Activated T-cell treated with anti-CD3 and anti-CD28 coated beads, Interleukin-2, amount 50 U/mL, for 48 hours (primary cell): Measurements from ENCODE around the gene SULT2B1.
"Not testable (repeated sequence)": the region's sequence is repeated elsewhere in the genome, so short reads cannot be mapped to it uniquely, and the experiment has no call there.

Experiments
- DNase-seq, 2 experiments: peaks; one replicate each; pipeline ENCODE4 v3.0.0-alpha.2; 2020

Gene SULT2B1

DNA sequence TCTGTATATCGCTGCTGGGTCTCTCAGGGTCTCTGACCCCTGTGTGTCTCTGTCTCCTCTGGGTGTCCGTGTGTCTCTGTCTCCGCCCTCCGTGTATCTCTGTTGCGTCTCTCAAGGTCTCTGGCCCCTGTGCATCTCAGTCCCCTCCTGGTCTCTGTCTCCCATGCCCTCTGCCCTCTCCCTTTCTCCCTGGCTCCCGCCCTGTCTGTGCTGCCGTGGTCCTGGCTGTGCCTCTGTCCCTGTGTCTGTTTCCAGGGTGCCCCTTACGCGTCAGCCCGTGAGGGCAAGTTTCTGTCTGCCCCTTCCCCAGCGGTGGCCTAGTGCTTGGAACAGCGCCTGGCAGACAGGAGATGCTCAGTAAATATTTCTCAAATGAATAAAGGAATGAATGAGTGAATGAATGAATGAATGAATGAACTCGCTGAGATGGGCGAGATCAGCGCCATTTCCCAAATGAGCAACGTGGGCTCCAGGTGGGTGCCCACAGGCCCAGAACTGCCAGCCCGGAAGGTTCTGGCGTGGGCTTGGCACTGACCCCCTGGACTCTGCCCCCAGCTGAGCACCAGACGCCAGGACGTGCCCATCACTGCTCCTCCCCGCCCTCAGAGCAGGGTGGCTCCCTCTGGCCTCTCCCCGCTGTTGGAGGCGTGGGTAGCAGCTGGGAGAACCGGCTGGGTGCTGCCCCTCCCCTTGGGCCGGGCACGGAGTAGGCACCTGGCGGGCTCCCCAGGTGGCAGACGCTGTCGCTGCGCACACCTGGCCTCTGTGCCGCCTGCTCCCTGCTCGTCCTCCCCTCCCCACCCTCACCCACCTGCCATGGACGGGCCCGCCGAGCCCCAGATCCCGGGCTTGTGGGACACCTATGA is at the start of gene SULT2B1:
Gene SULT2B1 (plus strand): TSS at position 736 of the 866 bp plus-strand sequence. CDS start 81 bp downstream, at position 817.
- DNase-seq: no peak

DNA sequence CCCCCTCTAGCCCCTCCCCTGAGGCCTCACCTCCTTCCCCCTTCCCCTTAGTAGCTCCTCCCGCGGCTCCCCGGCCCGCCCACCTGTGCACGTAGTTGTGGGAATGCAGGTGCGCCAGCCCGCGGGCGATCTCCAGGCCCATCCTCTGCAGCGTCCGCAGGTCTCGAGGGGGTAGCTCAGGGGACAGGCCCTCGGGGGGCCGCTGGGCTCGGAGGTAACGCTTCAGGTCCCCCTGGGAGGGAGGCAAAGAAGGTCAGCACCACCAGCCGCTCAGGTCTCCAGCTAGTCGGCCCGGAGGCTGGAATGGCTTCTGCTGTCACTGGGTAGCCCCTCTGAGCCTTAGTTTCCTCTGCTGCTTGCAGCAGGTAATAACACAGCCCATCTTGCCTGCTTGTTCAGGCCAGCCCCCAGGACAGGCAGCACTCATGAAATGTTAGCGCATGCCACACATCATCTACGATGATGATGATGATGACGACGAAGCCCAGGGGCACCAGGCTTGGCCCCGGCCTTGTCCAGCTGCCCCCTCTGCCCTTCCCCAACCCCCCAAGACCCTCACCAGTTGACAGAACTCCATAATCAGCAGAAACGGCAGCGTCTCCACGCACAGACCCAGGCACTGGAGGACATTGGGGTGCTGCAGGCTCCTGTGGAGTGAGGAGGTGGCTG is 49.5 kb upstream of the SULT2B1 start:
- DNase-seq: no peak

DNA sequence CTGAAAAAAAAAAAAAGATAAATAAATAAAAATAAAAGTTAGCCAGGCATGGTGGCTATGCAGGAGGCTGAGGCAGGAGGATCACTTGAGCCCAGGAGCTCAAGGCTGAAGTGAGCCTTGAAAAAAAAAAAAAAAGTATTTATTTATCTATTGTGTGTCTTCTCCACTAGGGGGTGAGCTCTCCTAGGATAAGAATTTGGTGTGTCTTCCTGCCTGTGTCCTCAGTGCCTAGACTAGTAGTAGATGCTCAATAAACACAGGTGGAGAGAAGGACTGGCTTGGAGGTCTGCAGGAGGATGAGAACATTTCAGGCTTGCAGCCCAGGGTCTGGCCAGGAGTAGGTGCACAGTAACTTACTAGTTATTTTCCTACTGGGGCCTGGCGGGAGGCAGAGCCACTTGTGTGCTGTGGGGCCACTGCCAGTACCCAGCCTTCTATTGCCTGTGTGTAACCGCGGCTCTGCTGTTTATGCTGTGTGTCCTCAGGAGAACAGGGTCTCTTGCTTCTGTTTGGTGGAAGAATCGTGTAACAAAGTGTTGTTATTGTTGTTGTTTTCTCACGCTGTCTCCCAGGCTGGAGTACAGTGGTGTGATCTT is 45.7 kb upstream of the SULT2B1 start:
- peak in 1 of 2 experiments; percentile 39 for DNase-seq

DNA sequence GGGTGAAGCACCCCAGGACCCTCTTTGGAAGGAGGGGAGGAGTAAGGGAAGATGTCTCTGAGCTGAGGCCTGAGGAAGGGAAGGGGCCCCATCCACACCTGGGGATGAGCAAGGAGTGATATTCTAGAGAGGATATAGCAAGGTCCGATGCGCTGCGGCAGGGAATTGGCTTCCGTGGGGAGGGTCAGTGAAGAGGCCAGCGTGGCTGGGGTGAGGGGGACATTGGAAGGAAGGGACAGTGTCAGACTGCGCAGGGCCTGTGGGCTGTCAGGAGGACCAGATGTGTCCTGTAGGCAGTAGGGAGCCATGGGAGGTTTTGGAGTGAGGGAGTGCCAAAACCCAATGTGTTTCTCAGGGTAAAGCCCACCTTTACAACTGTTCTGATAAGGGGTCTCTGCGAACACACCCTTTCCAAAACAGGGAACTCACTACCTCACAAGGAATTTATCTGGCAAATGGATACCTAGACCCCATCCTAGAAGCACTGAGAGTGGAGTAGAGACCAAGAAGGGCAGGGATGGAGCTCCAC is 44.0 kb upstream of the SULT2B1 start:
- DNase-seq: no peak

DNA sequence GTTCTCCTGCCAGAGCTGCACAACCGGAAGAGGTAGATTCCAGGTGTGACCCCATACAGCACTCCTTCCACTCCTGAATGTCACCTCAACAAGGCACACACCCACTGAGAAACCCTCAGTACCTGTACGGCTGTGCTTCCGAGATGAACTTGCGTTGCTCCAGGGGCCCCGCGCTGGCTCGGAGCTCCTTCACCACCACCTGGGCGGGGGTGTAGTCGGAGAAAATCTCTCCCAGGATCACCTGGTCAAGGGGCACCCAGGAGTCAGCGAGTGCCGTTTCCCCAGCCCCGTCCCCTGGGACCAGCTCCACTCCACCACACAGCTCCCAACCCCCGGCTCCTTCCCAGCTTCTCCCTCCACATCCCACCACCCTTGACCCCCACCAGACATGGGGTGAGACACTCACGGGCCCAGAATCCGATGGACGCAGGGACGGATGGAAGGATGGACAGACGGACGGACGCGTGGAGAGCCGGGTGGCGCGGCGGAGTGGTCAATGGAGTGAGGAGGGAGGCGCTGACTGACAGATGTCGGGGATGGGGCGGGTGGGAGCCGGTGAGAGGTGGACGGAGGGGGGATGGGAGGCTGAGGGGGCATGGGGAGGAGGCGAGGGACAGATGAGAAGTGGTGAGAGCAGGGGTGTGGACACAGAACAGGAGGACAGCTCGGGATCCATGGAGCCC is 43.1 kb upstream of the SULT2B1 start:
- no peak for DNase-seq

DNA sequence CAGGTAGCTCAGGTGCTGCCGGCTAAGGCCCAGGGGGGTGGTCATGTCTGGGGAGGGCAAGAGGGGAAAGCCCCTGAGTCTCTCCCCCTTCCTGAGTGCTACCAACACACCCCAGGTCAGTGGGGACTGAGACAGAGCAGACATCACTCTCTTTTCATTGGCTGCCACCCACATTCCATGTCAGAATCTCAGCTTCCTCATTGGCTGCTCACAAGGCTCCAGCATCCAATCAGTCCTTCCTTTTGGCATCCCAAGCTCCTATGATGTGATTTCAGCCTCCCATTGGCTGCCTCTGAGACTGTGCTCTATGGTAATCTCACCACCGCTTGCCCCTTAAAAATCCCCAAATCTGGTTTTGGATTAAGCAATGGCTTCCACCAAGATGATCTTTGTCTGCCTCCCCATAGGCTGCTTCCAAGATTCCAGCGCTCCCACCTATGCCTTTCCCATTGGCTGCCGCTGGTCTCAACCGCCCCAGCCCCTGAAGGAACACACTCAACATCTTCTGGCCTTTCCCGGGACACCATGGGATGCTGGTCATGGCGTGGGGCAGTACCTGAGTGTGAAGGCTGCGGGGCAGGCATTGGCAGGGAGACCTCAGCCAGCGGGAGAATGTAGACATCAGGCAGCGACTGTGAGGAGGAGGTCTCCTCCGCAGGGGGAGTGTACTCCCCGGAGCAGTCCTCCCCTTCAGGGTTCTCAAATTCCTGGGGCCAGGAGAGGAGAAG is 42.3 kb upstream of the SULT2B1 start:
- DNase-seq: no peak

DNA sequence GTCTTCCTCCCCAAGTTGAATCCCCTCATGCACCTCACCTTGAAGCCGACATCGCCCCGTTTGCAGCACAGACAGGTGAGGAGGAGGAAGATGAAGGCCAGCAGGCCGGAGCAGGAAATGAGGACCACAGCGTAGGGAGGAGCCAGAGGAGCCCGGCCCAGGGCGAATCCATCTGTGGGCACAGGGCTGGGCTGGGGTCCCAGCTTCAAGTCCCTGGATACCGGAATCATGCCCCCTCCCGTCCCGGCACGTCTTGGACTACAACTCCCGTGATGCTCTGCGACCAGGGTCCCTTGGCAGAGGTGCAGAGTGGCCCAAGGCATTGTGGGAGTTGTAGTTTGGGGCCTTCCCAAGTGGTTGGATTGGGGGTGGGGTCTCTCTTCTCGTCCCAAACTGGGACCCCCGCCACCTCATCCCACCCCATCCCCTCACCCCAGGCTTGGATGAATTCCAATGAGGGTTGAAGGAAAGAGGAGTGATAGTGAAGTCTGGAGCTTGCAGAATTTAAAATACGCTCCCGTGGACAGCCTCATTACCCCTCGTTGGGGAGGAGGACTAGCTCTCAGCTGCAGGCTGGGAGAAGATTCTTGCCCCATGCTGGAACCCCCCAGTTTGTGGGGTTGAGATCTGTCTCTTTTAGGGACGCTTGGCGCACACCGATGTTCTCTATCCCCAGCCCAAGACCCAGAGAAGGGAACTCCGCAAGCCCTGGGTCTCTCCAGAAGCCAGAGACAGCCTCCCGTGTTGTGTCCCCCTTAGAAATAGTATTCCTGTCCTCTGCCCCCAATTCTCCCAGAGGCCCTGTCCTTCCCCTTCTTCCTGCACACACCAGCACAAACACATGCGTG is 41.3 kb upstream of the SULT2B1 start:
- DNase-seq: peak; percentile 86 to 87

DNA sequence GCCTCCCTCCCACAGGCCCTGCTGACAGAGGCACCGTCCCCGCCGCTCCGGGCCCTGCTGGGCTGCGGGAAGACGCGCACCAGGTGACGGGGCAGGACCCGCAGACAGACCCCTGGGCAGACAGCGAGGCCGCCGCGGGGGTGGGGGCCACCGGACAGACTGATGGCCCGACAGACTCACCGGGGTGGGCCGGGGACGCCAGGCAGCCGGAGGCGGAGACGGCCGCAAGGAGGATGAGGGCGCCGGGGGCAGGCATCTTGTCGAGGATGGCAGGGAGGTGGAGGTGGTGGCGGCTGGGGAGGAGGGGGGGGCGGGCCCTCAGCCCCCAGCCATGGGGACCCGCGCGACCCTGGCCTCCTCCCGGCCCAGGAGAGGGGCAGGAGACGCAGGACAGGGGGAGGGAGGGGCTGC is 40.6 kb upstream of the SULT2B1 start:
- DNase-seq: peak; percentile 49 to 65

DNA sequence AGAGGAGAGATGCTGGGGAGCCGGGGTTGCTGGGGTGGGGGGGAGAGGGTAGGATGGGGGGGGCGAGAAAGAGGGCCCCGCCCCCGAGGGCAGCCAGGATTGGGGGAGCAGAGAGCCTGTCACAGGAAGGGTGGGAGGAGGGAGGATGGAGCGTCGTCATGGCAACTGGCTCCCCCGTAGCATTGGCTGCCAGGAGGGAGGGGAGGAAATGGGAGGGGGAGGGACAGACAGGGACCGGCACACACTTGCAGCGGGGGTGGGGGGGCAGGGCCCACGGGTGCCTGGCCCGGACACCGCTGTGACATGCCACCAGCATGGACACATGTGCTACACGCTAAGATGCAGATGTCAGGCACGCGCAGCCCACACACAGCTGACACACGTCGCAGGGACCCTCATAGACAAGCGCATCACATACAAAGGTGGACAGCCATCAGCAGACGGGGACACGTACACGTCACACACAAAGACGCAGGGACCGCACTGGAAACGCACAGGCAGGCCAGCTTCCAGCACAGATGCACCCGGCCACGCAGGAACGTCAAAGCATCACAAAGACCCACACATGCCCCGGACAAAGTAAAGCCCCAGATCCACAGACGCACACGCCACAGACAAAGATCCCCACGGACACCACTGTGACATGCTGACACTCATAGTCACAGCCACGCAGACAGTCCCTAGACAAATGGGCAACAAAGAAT is 40.0 kb upstream of the SULT2B1 start, which contains the start of gene LMTK3:
Gene LMTK3 (minus strand): TSS at position 36 of the 704 bp plus-strand sequence. CDS start 259 bp downstream, outside the sequence.
- DNase-seq: peak; percentile 72 to 81

DNA sequence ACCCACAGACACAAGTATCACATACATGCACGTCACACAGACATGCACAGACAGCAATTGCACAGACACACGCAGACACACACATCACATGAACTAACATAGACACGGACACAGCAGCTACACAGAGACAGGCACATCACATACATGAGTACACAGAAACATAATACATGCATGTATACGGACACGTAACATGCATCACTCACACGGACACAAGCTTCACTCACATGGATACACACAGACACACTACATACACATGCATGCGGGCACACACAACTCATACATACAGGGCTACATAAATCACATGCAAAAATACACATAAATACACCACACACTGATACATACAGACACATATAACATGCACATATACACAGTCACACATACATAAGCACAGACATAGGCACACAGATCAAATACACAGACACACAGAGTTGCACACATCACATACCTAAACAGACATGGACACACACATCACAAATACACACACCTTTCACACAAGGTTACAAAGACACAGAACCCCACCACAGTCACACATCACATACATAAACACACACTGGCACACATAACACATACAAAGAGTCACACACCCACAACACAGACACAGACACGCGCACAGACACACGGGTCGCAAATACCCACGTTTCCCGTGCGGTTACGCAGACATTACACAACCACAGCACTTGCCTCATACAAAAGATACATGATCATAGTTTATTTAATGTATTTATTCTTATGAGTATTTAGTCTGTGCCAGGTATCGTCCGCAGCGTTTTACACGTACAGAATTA is 39.3 kb upstream of the SULT2B1 start:
- no peak for DNase-seq

DNA sequence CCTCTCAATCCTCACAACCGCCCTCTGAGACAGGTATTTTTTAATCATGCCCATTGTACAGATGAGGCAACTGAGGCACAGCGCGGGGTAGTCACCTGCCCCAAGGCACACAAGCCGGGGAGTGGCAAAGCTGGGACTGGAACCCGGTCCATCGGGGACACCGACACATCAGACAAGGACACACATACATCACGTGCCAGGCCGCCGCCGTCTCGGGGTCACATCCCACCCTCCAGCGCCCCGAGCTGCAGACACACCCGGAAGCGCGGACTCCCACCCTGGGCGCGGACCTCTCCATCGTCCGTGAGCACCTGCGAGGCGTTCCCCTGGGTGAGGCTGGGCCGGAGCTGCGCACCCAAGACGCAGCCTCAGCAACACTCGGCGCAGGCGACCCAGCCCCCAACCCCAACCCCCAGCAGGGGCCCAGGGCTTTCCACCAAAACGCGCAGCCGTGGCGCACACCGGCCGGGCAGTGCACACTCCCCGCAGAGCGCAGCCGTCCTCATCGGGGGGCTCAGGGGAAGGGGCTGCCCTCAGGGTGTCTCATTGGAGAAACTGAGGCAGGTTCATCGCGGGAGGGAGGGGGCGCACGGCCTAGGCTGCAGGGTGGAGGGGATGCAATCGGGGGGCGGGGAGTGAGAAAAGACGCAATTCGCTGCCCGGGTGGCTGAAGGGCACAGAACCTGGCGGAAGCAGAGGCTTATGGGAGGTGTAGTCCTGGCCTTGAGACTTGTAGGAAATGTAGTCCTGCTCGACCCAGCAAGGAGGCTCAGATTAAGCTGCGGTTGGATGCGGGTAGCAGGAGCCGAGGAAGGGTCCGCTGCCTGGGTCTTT is 38.5 kb upstream of the SULT2B1 start:
- DNase-seq: peak; percentile 76 to 80

DNA sequence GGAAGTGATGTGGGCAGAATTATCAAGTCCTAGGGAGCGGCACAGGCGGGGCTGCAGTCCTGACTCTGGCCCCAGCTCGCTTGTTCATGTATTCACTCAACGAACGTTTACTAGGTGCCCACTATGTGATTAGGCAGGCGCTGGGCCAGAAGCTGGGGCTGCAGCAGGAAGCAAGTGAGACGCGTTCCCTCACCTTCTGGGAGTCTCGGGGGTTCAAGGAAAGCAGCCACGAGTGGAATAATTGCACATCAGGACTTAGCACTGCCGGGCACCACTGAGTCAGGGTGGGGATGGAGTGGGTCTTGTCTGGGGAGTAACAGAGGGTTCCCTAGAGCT is 37.9 kb upstream of the SULT2B1 start:
- DNase-seq: no peak

DNA sequence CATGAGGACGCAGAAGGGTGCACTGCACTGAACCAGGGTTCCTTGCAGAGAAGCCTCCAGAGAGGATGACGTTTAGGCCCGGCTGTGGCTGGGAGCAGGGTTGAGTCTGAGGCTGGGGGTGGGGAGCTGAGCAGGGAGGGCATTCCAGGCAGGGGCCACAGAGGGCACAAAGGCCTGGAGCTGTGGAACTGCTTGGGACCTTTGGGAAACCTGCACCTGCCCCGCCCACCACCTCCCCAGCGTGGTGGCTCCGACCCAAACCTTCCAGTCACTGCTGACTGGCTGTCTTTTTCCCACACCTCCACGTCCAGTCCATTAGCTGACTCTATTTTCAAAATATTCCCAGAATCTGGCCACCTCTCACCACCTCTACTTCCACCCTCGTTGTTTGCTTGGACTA is 35.4 kb upstream of the SULT2B1 start:
- DNase-seq: no peak

DNA sequence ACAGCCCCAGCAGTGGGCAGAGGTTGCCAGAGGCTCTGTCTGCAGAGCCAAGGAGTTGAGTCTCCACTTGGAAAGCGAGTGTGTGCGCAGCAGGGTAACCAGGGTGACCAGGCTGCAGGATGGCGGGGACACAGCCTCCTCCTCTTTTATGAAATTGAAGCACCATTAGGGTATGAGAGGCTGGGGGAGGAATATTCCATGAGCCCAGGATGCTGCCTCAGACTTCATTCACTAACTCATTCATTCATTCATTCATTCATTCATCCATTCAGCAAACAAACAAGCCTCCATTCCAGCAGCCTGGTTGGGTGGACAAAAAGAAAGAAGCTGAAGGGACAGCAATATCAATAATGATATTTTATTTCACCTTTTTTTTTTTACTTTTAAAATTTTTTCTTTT is 33.8 kb upstream of the SULT2B1 start:
- DNase-seq: no peak

DNA sequence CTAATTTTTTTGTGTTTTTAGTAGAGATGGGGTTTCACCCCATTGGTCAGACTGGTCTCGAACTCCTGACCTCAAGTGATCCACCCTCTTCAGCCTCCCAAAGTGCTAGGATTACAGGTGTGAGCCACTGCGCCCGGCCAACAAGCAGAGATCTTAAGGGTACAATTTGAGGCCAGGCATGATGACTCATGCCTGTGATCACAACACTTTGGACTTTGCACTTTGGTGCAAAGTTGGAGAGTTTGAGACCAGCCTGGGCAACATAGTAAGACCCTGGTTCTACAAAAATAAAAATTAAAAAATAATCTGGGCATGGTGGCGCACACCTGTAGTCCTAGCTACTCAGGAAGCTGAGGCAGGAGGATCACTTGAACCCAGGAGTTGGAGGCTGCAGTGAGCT is 32.5 kb upstream of the SULT2B1 start:
- DNase-seq: not testable (repeated sequence)

DNA sequence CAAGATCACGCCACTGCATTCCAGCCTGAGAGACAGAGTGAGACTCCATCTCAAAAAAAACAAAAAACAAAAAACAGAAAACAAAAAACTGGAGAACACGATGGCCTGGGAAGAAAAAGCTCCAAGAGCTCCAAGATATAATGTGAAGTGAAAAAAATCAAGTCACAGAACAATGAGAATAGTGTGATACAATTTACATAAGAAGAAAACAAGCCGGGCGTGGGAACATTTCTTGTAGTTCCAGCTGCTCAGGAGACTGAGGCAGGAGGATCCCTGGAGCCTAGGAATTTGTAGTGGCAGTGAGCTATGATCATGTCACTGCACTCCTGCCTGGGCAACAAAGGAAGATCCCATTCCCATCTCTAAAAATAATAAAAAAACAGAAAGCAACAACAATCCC is 31.8 kb upstream of the SULT2B1 start:
- DNase-seq: no peak

DNA sequence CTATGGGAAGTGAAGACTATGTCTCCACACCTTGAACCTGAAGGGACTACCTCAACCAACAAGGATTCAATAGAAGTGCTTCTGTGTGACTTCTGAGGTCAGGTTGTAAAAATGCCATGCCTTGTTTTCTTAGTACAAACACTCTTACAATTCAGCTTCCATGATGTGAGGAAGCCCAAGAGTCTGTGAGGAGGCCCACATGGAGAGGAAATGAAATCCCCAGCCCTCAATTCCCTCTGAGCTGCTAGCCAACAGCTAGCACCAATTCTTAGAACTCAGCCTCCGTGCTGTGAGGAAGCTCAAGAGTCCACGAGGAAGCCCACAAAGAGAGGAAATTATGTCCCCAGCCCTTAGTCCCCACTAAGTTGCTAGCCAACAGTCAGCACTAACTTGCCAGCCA is 27.8 kb upstream of the SULT2B1 start:
- DNase-seq: no peak

DNA sequence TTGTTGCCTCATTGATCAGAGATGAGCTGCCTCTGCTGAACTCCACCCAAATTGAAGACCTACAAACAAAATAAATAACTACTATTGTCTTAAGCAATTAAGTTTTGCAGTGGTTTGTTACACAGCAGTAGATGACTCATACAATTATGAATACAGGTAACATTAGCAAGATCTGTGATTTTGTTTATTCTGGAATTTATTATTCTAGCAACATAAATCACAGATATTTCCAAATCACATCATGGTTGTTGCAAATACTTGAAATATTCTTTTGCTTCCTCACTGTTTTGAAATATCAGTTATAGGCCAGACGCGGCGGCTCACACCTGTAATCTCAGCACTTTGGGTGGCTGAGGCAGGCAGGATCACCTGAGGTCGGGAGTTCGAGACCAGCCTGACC is 27.2 kb upstream of the SULT2B1 start:
- DNase-seq: no peak

DNA sequence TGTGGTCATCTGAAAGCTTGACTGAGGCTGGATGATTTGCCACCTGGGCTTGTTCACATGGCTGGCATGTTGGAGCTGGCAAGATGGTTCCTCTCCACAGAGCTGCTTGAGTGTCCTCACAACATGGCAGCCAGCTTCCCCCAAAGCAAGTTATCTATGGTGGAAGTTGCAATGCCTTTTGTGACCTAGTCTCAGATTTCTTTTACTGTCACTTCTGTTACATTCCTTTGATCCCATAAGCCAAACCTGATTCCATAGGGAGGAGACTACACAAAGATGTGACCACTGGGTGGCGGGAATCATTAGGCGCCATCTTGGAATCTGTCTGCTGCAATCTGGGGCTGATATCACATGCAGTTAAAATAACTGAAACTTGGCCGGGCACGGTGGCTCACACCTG is 22.8 kb upstream of the SULT2B1 start:
- no peak for DNase-seq
